Upper lobe of left lung (tissue), 4 donors: Measurements from ENCODE around the gene NDUFA6.
"Not testable (repeated sequence)": the region's sequence is repeated elsewhere in the genome, so short reads cannot be mapped to it uniquely, and the experiment has no call there.

Experiments
- CTCF ChIP-seq, 6 experiments: fragments of 450-650 bp in 4 of 6; fragments of 200-600 bp in 2 of 6; sonication (generic) in 2 of 6; IDR thresholded peaks; one replicate each; pipeline ENCODE4 v1.5.1; 2016 to 2019; ENCODE audit warnings: antibody characterized with exemption in 6 of 6
- POLR2A ChIP-seq, 4 donors: fragments of 450-650 bp; IDR thresholded peaks; one replicate each; pipeline ENCODE4 v1.5.1; 2016 to 2017; ENCODE audit warnings: antibody characterized with exemption in 4 of 4, mild to moderate bottlenecking in 2 of 4

- TF ChIP-seq CTCF, POLR2A (IDR thresholded peaks at IDR 0.05): not testable (repeated sequence)
These were observed 40.3 kb upstream of the NDUFA6 start, which contains the start of gene CYP2D6 for GRCh38 chr22:42130639-42131431.
